ENCODE measurements around the gene LPIN3.

- TF ChIP-seq CTCF (IDR thresholded peaks at IDR 0.05 in 2 of 3, conservative IDR thresholded peaks at IDR 0.05 in 1 of 3; ENCODE audit: borderline replicate concordance in 1 of 3, insufficient read depth in 1 of 3, low read depth in 2 of 3, low read length in 2 of 3) = no peak
- TF ChIP-seq EZH2phosphoT487 (IDR thresholded peaks at IDR 0.05; ENCODE audit: borderline replicate concordance) = no peak
- no peak for TF ChIP-seq SIN3A (IDR thresholded peaks at IDR 0.05; ENCODE audit: low read depth)
- no peak for TF ChIP-seq POLR2A (IDR thresholded peaks at IDR 0.05; ENCODE audit: borderline replicate concordance, extremely low read depth, insufficient read depth, insufficient read length)
- no peak for TF ChIP-seq ATF3 (IDR thresholded peaks at IDR 0.05)
- TF ChIP-seq ZNF274 (IDR thresholded peaks at IDR 0.05; ENCODE audit: low read depth, low read length) = no peak
- no peak for TF ChIP-seq FOSL1 (IDR thresholded peaks at IDR 0.05; ENCODE audit: low read depth)
- no peak for TF ChIP-seq POLR2AphosphoS5 (IDR thresholded peaks at IDR 0.05; ENCODE audit: low read depth, low read length)
- no peak for TF ChIP-seq RAD21 (IDR thresholded peaks at IDR 0.05; ENCODE audit: low read depth)
- no peak for TF ChIP-seq CBX3 (IDR thresholded peaks at IDR 0.05; ENCODE audit: low read depth)
- TF ChIP-seq REST (IDR thresholded peaks at IDR 0.05; ENCODE audit: low read depth) = no peak
- no peak for TF ChIP-seq EZH2 (IDR thresholded peaks at IDR 0.05)
Observed at GRCh38 chr20:41373251-41373783, 32.7 kb downstream of the LPIN3 start.
